ENCODE data around the gene PLA2G2E. TPM values are rescaled to one million over a fixed set of nuclear protein-coding genes. Genes with fewer than 3 reads are reported as not detected.

Gene PLA2G2E
- total and polyA plus RNA-seq, 10 donors = not detected

DNA sequence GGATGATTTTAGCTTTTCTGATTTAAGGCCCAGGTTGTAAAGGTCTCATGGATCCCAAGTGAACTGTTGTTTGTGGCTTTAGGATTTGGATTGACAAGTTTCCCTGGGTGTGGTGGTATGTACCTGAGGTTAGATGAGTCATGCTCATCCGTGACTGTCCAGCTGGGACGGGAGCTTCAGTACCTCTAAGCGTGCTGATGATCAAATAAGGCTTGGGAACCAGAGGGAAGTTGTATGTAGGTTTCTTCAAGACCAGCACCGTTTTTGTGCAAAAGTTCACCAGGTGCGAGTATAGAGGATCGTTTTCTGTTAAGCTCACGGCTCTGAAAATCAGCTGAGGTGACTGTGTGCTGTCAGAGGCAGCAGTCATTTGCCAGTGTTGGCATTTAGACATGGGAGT, 19.8 kb downstream of the PLA2G2E start:
- peaks cover 0 to 100% (median 68%) of the 10 kb centered on the region in 6 donors for H3K36me3 ChIP-seq

GRCh38 chr1:19901653-19902052, 21.8 kb downstream of the PLA2G2E start:
- Histone ChIP-seq H3K4me3 (no peak overlapping the region), H3K36me3 (peaks cover 0 to 100% (median 65%) of the 10 kb centered on the region in 6 donors), H3K9me3 (no peaks in the 10 kb centered on the region), H3K27ac (no peak overlapping the region), H3K4me1 (no peaks in the 10 kb centered on the region), H3K27me3 (replicated peaks in 1 of 7) (no peaks in the 10 kb centered on the region)
- intact Hi-C loops (cut with DNase I; ENCODE audit: low total_unique reads) = no loop called here
- 90 to 100% (median 96%) methylated on average over 1 of the region's 1 CpG for WGBS, 5 donors
- TF ChIP-seq, protein P1, sequence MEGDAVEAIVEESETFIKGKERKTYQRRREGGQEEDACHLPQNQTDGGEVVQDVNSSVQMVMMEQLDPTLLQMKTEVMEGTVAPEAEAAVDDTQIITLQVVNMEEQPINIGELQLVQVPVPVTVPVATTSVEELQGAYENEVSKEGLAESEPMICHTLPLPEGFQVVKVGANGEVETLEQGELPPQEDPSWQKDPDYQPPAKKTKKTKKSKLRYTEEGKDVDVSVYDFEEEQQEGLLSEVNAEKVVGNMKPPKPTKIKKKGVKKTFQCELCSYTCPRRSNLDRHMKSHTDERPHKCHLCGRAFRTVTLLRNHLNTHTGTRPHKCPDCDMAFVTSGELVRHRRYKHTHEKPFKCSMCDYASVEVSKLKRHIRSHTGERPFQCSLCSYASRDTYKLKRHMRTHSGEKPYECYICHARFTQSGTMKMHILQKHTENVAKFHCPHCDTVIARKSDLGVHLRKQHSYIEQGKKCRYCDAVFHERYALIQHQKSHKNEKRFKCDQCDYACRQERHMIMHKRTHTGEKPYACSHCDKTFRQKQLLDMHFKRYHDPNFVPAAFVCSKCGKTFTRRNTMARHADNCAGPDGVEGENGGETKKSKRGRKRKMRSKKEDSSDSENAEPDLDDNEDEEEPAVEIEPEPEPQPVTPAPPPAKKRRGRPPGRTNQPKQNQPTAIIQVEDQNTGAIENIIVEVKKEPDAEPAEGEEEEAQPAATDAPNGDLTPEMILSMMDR (IDR thresholded peaks at IDR 0.05 in 8 of 11, conservative IDR thresholded peaks at IDR 0.05 in 3 of 11) = no peak
- TF ChIP-seq POLR2AphosphoS5 (IDR thresholded peaks at IDR 0.05) (no peak), POLR2A (IDR thresholded peaks at IDR 0.05) (no peak)
- DNase-seq = no peak

More for the DNA sequence above, 19.8 kb downstream of the PLA2G2E start:
- TF ChIP-seq, protein P1 (IDR thresholded peaks at IDR 0.05 in 8 of 11, conservative IDR thresholded peaks at IDR 0.05 in 3 of 11) = no peak
- TF ChIP-seq POLR2A (IDR thresholded peaks at IDR 0.05) (no peak), POLR2AphosphoS5 (IDR thresholded peaks at IDR 0.05) (no peak)
- no peaks in the 10 kb centered on the region for H3K4me1 ChIP-seq
- no peaks in the 10 kb centered on the region for H3K9me3 ChIP-seq
- H3K27me3 ChIP-seq (replicated peaks in 1 of 7) = no peaks in the 10 kb centered on the region
- DNase-seq = no peak
- no peak overlapping the region for H3K4me3 ChIP-seq
- H3K27ac ChIP-seq = no peak overlapping the region
- WGBS, 5 donors = 86 to 98% (median 94%) methylated on average over 7 of the region's 7 CpGs
- intact Hi-C loops (cut with DNase I; ENCODE audit: low total_unique reads) = no loop called here

DNA sequence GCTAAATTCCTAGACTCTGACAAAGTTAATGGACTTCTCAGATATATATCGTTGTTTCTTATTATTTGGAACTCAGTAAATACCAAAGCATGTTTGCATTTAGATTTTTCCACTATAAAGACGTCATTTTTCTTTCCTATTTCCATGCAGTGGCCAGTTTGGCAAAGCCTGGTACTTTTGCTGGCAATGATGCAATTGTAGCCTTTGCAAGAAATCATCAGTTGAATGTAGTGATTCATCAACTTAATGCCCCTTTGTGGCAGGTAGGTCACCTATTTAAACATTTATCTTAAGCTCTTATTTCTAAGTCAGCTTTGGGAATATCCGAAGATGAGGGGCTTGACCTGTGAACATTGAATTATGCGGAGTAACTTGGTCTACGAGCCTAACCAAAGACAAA, 29.2 kb downstream of the PLA2G2E start:
- no peak overlapping the region for H3K4me3 ChIP-seq
- no peaks in the 10 kb centered on the region for H3K27me3 ChIP-seq (replicated peaks in 1 of 7)
- H3K4me1 ChIP-seq = no peaks in the 10 kb centered on the region
- peaks cover 0 to 93% (median 59%) of the 10 kb centered on the region in 6 donors for H3K36me3 ChIP-seq
- intact Hi-C loops (cut with DNase I; ENCODE audit: low total_unique reads) = no loop called here
- TF ChIP-seq, protein P1 (IDR thresholded peaks at IDR 0.05 in 8 of 11, conservative IDR thresholded peaks at IDR 0.05 in 3 of 11) = no peak
- no peaks in the 10 kb centered on the region for H3K9me3 ChIP-seq
- DNase-seq = no peak
- H3K27ac ChIP-seq = no peak overlapping the region
- WGBS, 5 donors = 93 to 96% (median 94%) methylated on average over 5 of the region's 5 CpGs

DNA sequence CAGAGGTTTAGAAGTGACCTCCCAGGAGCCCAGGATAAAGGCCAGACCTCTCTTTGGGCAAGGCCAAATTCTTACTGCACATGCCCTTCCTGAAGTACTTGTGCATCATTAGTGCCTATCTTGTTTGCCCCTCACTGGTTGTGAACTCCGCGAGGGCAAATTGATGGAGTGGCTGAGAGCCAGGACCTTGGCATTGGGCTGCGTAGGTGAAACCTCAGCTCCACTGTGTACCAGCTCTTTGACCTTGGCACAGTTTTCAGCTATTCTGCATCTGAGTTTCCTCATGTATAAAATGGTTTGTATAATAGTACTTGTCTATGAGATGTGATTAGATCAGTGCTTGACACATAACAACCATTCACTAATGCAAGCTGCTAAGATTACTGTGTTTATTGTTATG, 29.7 kb downstream of the PLA2G2E start:
- DNase-seq = no peak
- Histone ChIP-seq H3K27me3 (replicated peaks in 1 of 7) (no peaks in the 10 kb centered on the region), H3K4me3 (no peak overlapping the region), H3K9me3 (no peaks in the 10 kb centered on the region), H3K27ac (no peak overlapping the region), H3K36me3 (peaks cover 0 to 88% (median 54%) of the 10 kb centered on the region in 6 donors), H3K4me1 (no peaks in the 10 kb centered on the region)
- no peak for TF ChIP-seq POLR2AphosphoS5 (IDR thresholded peaks at IDR 0.05)
- no peak for TF ChIP-seq POLR2A (IDR thresholded peaks at IDR 0.05)
- TF ChIP-seq, protein P1 (IDR thresholded peaks at IDR 0.05 in 8 of 11, conservative IDR thresholded peaks at IDR 0.05 in 3 of 11) = no peak
- intact Hi-C loops (cut with DNase I; ENCODE audit: low total_unique reads) = no loop called here
- 70 to 89% (median 74%) methylated on average over 3 of the region's 3 CpGs for WGBS, 5 donors

Data from spleen (tissue), 11 donors.